Stomach smooth muscle (tissue), 2 donors: ENCODE results near the gene TMED6.
A peak's percentile ranks its signal among the peaks of the same experiment; 100 is the strongest.

Experiments
- H3K27ac ChIP-seq: one replicate; pipeline ENCODE4 v1.7.0; 2013; ENCODE audit warnings: mild to moderate bottlenecking, low read length, inconsistent platforms
- H3K27me3 ChIP-seq, 2 donors: one replicate each; pipeline ENCODE4 v1.7.0; 2013; ENCODE audit warnings: low read length in 2 of 2; ENCODE audit not compliant: insufficient read depth in 2 of 2, control insufficient read depth in 1 of 2
- H3K36me3 ChIP-seq, 2 donors: one replicate each; pipeline ENCODE4 v1.7.0; 2013; ENCODE audit warnings: low read length in 2 of 2; ENCODE audit not compliant: control insufficient read depth in 2 of 2, insufficient read depth in 2 of 2
- H3K4me1 ChIP-seq: one replicate; pipeline ENCODE4 v1.7.0; 2013; ENCODE audit warnings: low read length; ENCODE audit not compliant: control insufficient read depth, insufficient read depth
- H3K4me3 ChIP-seq, 2 donors: one replicate each; pipeline ENCODE4 v1.7.0; 2013; ENCODE audit warnings: low read length in 2 of 2
- H3K9ac ChIP-seq, 2 donors: one replicate each; pipeline ENCODE4 v1.7.0; 2013; ENCODE audit warnings: low read length in 2 of 2, mild to moderate bottlenecking in 1 of 2
- H3K9me3 ChIP-seq, 2 donors: one replicate each; pipeline ENCODE4 v1.7.0; 2013; ENCODE audit warnings: low read length in 2 of 2; ENCODE audit not compliant: control insufficient read depth in 2 of 2
- donor health status: healthy.
- donor health status: Pancreatic carcinoma.

TMED6 gene

DNA sequence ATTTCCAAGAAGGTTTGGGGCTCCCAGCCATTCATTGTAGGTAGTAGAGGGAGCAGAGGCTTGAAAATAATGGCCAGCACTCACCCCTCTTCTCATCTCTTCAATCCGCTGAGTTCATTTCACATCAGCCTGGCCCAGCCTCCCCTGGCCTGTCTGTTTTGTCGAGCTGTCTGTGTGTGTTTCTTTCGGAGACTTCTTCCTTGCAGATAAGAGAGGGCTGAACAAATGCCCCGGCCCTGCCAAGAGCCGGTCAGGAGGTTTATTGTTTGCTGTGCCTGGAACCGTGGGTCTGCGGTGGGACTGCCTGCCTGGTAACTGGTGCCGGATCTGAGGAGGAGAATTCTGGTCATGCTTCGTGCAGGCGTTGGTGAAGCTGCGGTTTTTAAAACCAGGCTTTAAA lies 37.1 kb downstream of the TMED6 start:
- peaks cover 27 to 42% of the 10 kb centered on the region in 2 donors for H3K36me3 ChIP-seq
- H3K9ac ChIP-seq, result no peak overlapping the region
- no peak overlapping the region for H3K27ac ChIP-seq
- no peaks in the 10 kb centered on the region for H3K27me3 ChIP-seq
- H3K4me3 ChIP-seq, result no peak overlapping the region
- peaks cover 11% of the 10 kb centered on the region for H3K4me1 ChIP-seq
- no peaks in the 10 kb centered on the region for H3K9me3 ChIP-seq

DNA sequence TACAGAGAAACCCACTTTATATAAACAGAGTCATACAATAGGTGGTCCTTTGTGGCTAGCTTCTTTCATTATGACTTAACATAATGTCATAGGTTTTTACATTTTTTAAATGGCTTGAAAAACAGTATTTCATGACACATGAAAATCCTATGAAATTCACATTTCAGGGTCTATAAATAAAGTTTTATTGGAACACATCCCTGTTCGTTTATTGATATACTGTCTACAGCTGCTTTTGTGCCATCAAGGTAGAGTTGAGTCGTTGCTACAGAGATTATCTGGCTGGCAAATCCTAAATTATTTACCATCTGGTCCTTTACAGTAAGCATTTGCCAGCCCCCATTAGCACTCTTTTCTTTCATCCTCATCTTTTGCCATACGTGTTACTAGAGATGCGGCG lies 38.1 kb downstream of the TMED6 start:
- Histone ChIP-seq H3K9me3 (no peaks in the 10 kb centered on the region), H3K4me1 (peaks cover 11% of the 10 kb centered on the region), H3K4me3 (no peak overlapping the region), H3K36me3 (peaks cover 17 to 34% of the 10 kb centered on the region in 2 donors), H3K27ac (no peak overlapping the region), H3K9ac (no peak overlapping the region), H3K27me3 (no peaks in the 10 kb centered on the region)

DNA sequence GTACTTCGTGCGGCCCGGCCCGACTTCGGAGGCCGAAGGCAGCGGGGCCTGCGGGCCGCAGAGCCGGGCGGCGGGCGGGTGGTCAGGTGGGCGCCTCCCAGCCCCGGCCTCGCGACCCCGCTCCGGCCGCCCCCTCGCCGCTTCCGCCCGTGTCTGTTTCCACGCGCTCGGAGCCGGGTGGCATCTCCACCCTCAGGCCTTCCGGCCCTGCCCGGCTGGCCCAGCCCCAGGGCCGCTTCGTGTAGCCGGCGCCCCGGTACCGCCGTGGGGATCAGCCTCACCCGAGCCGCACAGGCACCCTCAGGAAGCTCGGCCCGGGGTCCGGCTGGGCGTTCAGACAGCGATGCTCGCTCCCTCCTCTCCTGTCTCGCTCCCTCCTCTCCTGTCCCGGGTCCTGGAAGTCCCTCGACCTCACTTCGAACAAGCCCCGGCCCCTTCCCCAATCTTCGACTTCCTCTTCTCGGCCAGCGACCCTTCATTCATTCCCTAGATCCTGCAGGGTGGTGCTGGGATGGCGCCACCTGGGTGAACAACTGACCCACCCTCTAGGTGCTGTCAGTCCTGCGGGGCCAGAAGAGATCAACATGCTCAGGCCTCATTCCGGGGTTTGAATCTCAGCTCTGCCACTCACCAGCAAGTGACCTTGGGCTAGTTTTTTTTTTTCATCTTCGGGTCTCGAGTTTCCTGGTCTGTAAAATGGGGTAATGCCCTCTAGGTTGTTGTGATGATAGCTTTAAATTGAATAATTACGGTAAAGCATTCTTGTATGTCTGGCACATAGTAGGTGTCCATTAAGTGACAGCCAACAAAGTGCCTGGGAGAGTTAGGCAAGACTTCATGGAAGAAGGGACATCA lies 39.8 kb downstream of the TMED6 start:
- Histone ChIP-seq H3K4me3 (peak overlapping the region; percentile 85 to 89), H3K27ac (peak overlapping the region; percentile 69), H3K4me1 (peaks cover 11% of the 10 kb centered on the region), H3K9ac (peak overlapping the region; percentile 90 to 93), H3K9me3 (no peaks in the 10 kb centered on the region), H3K36me3 (peaks cover 9 to 24% of the 10 kb centered on the region in 2 donors), H3K27me3 (no peaks in the 10 kb centered on the region)

DNA sequence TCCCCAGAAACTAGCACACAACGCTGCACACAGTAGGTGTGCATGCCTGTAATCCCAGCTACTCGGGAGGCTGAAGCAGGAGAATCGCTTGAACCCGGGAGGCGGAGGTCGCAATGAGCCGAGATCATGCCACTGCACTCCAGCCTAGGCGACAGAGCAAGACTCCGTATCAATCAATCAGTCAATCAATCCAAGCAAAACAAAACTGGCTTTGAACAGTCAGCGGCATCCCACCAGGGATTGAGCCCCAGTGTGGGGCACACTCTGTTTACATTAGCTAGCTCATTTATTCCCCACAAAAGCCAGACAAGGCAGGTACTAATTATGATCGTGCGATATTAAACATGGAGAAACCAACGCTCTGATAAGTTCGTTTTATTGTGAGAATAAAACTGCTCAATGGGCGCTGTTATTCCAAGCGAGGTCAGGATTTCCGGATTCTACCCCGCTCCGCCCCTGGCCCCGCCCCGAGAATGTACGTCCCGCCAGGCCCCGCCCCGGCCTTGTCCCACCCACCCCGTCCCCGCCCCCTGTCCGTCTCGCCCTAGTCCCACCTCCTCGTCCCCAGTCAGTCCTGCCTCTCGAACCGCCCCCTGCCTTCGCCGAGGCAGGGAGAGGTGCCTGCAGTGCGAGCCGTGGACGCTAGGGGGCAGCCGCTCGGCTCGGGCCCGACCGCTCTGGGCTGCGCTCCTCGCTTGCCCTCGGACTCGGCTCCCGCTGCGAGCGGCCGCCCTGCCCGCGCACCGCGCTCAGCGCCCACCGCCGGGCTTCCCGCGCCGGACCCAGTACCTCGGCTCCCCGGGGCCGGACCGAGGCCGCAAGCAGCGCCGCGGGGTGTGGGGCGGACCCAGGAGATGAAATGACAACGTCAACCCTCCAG lies 40.7 kb downstream of the TMED6 start, which contains the start of gene VPS4A:
Gene VPS4A, plus strand, starts transcription at position 698 of the 880 bp plus-strand sequence. Its CDS starts 162 bp downstream, at position 860.
- no peaks in the 10 kb centered on the region for H3K9me3 ChIP-seq
- no peaks in the 10 kb centered on the region for H3K27me3 ChIP-seq
- H3K4me1 ChIP-seq, result peaks cover 11% of the 10 kb centered on the region
- peak within 1 kb of the TSS; percentile 89 to 92 for H3K4me3 ChIP-seq
- H3K36me3 ChIP-seq, result peaks cover under 1 to 16% of the 10 kb centered on the region in 2 donors
- H3K9ac ChIP-seq, result peak within 1 kb of the TSS; percentile 90 to 93
- peak within 1 kb of the TSS; percentile 69 for H3K27ac ChIP-seq

DNA sequence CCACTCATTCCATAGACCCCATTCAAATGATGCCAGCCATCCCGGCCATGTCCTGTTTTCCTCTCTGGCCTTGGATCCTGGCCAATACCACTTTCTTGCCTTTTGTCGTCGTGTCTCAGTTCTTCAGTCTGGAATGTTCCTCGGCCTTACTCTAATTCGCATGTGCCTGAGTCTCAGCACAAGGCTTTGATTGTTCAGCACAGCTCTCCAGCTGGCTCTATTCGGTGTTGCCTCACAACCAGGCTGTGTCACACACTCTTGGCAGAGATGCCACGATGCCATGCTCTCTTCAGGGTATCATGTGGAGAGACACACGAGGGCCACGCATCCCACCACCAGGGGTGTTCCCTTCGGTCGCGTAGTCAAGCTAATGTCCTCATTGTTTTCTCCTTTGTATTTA lies 42.3 kb downstream of the TMED6 start:
- Histone ChIP-seq H3K27me3 (no peaks in the 10 kb centered on the region), H3K9ac (no peak overlapping the region), H3K4me3 (no peak overlapping the region), H3K4me1 (peaks cover 11% of the 10 kb centered on the region), H3K9me3 (no peaks in the 10 kb centered on the region), H3K36me3 (peaks cover 0 to under 1% of the 10 kb centered on the region in 2 donors), H3K27ac (no peak overlapping the region)

DNA sequence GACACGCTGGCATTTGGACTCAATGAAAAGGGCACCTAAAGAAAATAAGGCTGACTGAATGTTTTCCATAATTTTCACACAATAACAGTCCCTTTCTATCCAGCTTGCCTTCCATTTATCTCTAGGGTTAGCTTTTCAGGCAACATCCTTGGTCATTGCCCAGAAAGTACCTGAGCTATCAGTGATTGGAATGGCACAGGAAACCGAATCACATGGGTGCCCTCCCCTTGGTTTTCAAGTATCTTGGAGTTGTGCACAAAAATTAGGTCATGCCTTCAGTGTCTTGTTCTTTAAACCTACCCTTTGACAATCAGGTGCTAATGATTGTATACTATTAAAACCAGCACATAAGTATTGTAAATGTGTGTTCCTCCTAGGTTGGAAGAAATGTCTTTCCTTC lies 43.7 kb downstream of the TMED6 start:
- Histone ChIP-seq H3K4me1 (peaks cover 11% of the 10 kb centered on the region), H3K4me3 (no peak overlapping the region), H3K9ac (no peak overlapping the region), H3K27ac (no peak overlapping the region), H3K27me3 (no peaks in the 10 kb centered on the region), H3K36me3 (peaks cover 0 to 4% of the 10 kb centered on the region in 2 donors), H3K9me3 (no peaks in the 10 kb centered on the region)

DNA sequence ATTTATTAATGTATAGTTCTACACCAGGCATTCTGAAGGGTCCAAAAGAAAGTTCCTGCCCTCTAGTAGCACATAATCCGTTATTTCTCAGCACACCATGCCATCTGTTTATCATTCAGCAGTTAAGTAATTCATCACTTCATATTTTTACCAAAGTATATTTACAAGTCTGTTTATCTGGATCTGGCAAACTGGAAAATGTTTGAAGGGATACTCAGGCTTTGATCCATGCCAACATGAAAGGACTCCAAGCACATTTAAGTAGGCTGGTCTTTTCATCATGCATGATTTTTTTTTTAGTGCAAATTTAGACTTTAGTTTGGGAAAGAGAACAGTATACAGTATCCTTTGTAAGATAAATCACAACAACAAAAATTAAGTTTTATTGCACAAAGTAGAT lies 44.5 kb downstream of the TMED6 start:
- Histone ChIP-seq H3K4me3 (no peak overlapping the region), H3K9me3 (no peaks in the 10 kb centered on the region), H3K4me1 (peaks cover 8% of the 10 kb centered on the region), H3K27me3 (no peaks in the 10 kb centered on the region), H3K27ac (no peak overlapping the region), H3K9ac (no peak overlapping the region), H3K36me3 (peaks cover 0 to 4% of the 10 kb centered on the region in 2 donors)

DNA sequence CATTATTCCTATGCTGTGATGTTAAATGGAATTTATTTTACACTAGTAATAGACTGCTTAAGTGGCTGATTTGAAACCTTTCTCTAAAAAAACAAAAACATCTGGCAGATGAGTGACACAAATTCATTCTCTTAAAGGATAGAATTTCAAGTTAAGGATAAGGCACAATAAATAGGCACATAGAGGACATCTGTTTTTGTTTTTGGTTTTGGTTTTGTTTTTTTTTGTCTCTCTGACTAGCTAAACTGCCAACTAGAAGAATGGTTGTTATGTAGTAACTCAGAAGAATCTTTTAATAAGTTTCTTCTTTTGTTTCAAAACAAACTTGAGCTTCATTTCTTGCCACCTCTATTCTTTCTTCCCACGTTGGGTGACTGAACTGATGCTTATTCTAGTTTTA lies 45.6 kb downstream of the TMED6 start:
- Histone ChIP-seq H3K9me3 (no peaks in the 10 kb centered on the region), H3K4me1 (peaks cover 3% of the 10 kb centered on the region), H3K36me3 (peaks cover 3 to 9% of the 10 kb centered on the region in 2 donors), H3K4me3 (no peak overlapping the region), H3K27ac (no peak overlapping the region), H3K27me3 (no peaks in the 10 kb centered on the region), H3K9ac (no peak overlapping the region)

DNA sequence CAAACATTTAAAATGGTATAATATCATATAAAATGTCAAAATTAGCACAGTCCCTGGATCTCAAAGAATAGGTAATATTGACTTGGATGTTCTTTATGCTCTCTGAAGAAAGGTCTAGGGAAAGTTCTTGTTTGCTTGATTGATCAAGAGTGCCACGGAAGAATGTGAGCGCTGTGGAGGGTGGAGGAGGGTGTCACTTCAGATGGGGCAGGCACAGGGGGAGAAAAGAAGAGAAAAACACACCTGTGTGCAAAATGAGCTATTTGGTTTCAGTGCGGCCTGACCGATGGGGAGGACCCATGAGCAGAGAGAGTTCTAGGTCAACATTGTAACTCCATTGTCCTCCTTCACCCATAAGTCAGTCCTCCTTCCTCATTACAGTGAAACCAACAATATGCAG lies 49.3 kb downstream of the TMED6 start:
- Histone ChIP-seq H3K36me3 (peaks cover 7 to 22% of the 10 kb centered on the region in 2 donors), H3K27me3 (no peaks in the 10 kb centered on the region), H3K9ac (no peak overlapping the region), H3K4me1 (no peaks in the 10 kb centered on the region), H3K9me3 (no peaks in the 10 kb centered on the region), H3K4me3 (no peak overlapping the region), H3K27ac (no peak overlapping the region)

DNA sequence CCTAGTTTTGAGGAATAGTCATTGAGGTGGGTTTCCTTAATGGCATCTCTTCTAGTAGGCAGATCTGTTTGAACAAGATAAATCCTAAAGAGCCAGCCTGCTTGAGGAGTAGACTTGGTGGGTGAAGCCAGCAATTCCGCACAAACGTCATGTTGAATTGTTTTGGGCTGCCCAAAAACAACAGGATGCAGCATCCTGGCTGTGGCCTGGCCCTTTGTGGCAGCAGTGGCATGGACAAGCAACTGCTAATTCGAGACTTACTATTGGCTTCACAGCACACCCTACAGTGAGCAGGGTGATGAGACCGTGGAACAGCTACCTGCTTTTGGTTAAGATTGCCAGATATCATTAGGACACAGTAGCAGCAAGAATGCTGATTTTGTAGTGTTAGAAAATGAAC lies 49.7 kb downstream of the TMED6 start:
- Histone ChIP-seq H3K4me3 (no peak overlapping the region), H3K27me3 (no peaks in the 10 kb centered on the region), H3K4me1 (no peaks in the 10 kb centered on the region), H3K36me3 (peaks cover 7 to 22% of the 10 kb centered on the region in 2 donors), H3K9me3 (no peaks in the 10 kb centered on the region), H3K27ac (no peak overlapping the region), H3K9ac (no peak overlapping the region)
